Esophagus squamous epithelium (tissue), 4 donors: ENCODE data around the gene NUDT16L1.

Source experiments
- CTCF ChIP-seq, 6 experiments: fragments of 450-650 bp in 4 of 6; fragments of 200-600 bp in 2 of 6; sonication (generic) in 2 of 6; IDR thresholded peaks; one replicate each; pipeline ENCODE4 v1.5.1; 2016 to 2019; ENCODE audit warnings: antibody characterized with exemption in 6 of 6, mild to moderate bottlenecking in 4 of 6, moderate library complexity in 4 of 6
- POLR2A ChIP-seq, 4 donors: fragments of 450-650 bp; IDR thresholded peaks; one replicate each; pipeline ENCODE4 v1.6.1; 2017; ENCODE audit warnings: antibody characterized with exemption in 4 of 4, mild to moderate bottlenecking in 4 of 4, moderate library complexity in 3 of 4

GRCh38 chr16:4729876-4730275 is 36.5 kb downstream of the NUDT16L1 start:
- no peak for TF ChIP-seq CTCF (IDR thresholded peaks at IDR 0.05)
- no peak for TF ChIP-seq POLR2A (IDR thresholded peaks at IDR 0.05)
